Stimulated activated CD8-positive, alpha-beta memory T cell treated with anti-CD3 and anti-CD28 coated beads, Interleukin-4, amount 100 ng/mL, for 48 hours (primary cell): Measurements from ENCODE around the gene NANOS3.

Experiments used
- DNase-seq: peaks from one replicate; pipeline ENCODE4 v3.0.0-alpha.2; 2020

The NANOS3 gene

GRCh38 chr19:13864667-13865570 is 12.0 kb upstream of the NANOS3 start:
- DNase-seq: no peak

- no peak for DNase-seq
Observed at GRCh38 chr19:13865571-13866462, 11.1 kb upstream of the NANOS3 start.

- DNase-seq: no peak
Observed at GRCh38 chr19:13866463-13867046, 10.4 kb upstream of the NANOS3 start.

- DNase-seq: no peak
Observed at GRCh38 chr19:13868663-13869062, 8.3 kb upstream of the NANOS3 start.

GRCh38 chr19:13869281-13869680 is 7.7 kb upstream of the NANOS3 start:
- DNase-seq: no peak

GRCh38 chr19:13870873-13871272 is 6.1 kb upstream of the NANOS3 start:
- no peak for DNase-seq

GRCh38 chr19:13872339-13872694 is 4.6 kb upstream of the NANOS3 start:
- DNase-seq: no peak

- peak; percentile 69 for DNase-seq
Observed at GRCh38 chr19:13872695-13873389, 4.1 kb upstream of the NANOS3 start.

- no peak for DNase-seq
Observed at GRCh38 chr19:13873834-13874515, 3.0 kb upstream of the NANOS3 start.

- no peak for DNase-seq
Observed at GRCh38 chr19:13875824-13876223, 1.1 kb upstream of the NANOS3 start.

GRCh38 chr19:13877303-13877702 is 369 bp downstream of the NANOS3 start:
- DNase-seq: no peak

GRCh38 chr19:13880059-13881043 is 3.4 kb downstream of the NANOS3 start:
- DNase-seq: peak; percentile 100

- peak; percentile 55 for DNase-seq
Observed at GRCh38 chr19:13881251-13881691, 4.3 kb downstream of the NANOS3 start.

GRCh38 chr19:13881692-13882418 is 4.9 kb downstream of the NANOS3 start:
- DNase-seq: peak; percentile 59

GRCh38 chr19:13882419-13882795 is 5.5 kb downstream of the NANOS3 start:
- no peak for DNase-seq

GRCh38 chr19:13882836-13883235 is 5.9 kb downstream of the NANOS3 start:
- no peak for DNase-seq

GRCh38 chr19:13883516-13884064 is 6.7 kb downstream of the NANOS3 start:
- no peak for DNase-seq

GRCh38 chr19:13884726-13885591 is 8.0 kb downstream of the NANOS3 start:
- no peak for DNase-seq
